Hematopoietic multipotent progenitor cell treated with erythropoietin and hydrocortisone succinate and interleukin-3 and kit ligand, for 17 days (in vitro differentiated cells): Measurements from ENCODE around the gene RMND5A.

Experiments
- DNase-seq: peaks from one replicate; pipeline ENCODE4 v3.0.0-alpha.2; 2015; ENCODE audit warnings: low spot score

Gene RMND5A

GRCh38 chr2:86765310-86765695, 45.2 kb downstream of the RMND5A start:
- DNase-seq = no peak

- no peak for DNase-seq
Observed at GRCh38 chr2:86768189-86768949, 48.3 kb downstream of the RMND5A start.

- no peak for DNase-seq
Observed at GRCh38 chr2:86769838-86770237, 49.7 kb downstream of the RMND5A start.

GRCh38 chr2:86770816-86771301, 50.8 kb downstream of the RMND5A start:
- no peak for DNase-seq

- no peak for DNase-seq
Observed at GRCh38 chr2:86772611-86773010, 52.5 kb downstream of the RMND5A start.

GRCh38 chr2:86774862-86775261, 54.8 kb downstream of the RMND5A start:
- no peak for DNase-seq

GRCh38 chr2:86775338-86775737, 55.2 kb downstream of the RMND5A start:
- DNase-seq = no peak

- DNase-seq = no peak
Observed at GRCh38 chr2:86776532-86776931, 56.4 kb downstream of the RMND5A start.

GRCh38 chr2:86778957-86779356, 58.9 kb downstream of the RMND5A start:
- no peak for DNase-seq

- DNase-seq = no peak
Observed at GRCh38 chr2:86779971-86780370, 59.9 kb downstream of the RMND5A start.

- DNase-seq = no peak
Observed at GRCh38 chr2:86781363-86781762, 61.3 kb downstream of the RMND5A start.

GRCh38 chr2:86782748-86783147, 62.7 kb downstream of the RMND5A start:
- no peak for DNase-seq

GRCh38 chr2:86783615-86784339, 63.7 kb downstream of the RMND5A start:
- no peak for DNase-seq

GRCh38 chr2:86785456-86785855, 65.4 kb downstream of the RMND5A start:
- DNase-seq = no peak

- DNase-seq = no peak
Observed at GRCh38 chr2:86786001-86786536, 66.0 kb downstream of the RMND5A start.

GRCh38 chr2:86787736-86788135, 67.6 kb downstream of the RMND5A start:
- no peak for DNase-seq

- no peak for DNase-seq
Observed at GRCh38 chr2:86788165-86788564, 68.1 kb downstream of the RMND5A start.

- DNase-seq = no peak
Observed at GRCh38 chr2:86788881-86789686, 69.0 kb downstream of the RMND5A start.

- no peak for DNase-seq
Observed at GRCh38 chr2:86789687-86790133, 69.6 kb downstream of the RMND5A start.

- DNase-seq = no peak
Observed at GRCh38 chr2:86790134-86790675, 70.1 kb downstream of the RMND5A start.

GRCh38 chr2:86790676-86791572, 70.8 kb downstream of the RMND5A start, which contains the start of gene CD8A:
TSS of gene CD8A (minus strand) at chr2:86790913. CDS start at chr2:86790825, 88 bp downstream.
- no peak for DNase-seq
